HG03159 (cell line): ENCODE results near the gene KCNG2.

Experiments used
- ATAC-seq: cut with Tn5 transposase; IDR thresholded peaks from one replicate; pipeline ENCODE4 v1.9.1; 2021; ENCODE audit warnings: mild to moderate bottlenecking, moderate library complexity; ENCODE audit not compliant: unreplicated experiment

KCNG2 gene

GRCh38 chr18:79902075-79902474, 104.3 kb downstream of the KCNG2 start:
- ATAC-seq, result no peak

DNA sequence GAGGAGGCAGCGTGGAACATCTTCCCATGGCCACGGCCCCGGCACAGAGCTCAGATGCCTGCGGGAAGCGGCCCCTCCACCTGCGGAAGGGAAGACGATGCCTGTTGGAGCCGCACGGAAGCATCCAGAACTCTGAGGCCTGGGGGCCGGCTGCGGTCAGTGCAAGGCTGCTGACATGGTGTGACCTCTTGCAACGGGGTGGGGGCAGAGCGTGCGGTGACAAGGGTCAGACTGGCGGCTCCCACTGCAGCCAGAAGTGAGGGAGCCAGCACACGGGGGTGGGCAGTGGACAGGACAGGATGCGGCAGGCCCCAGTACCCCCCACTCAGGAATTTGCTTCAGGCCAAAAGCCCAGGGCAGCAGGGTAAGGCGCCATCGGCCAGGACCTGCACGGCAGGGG, 104.9 kb downstream of the KCNG2 start:
- no peak for ATAC-seq

DNA sequence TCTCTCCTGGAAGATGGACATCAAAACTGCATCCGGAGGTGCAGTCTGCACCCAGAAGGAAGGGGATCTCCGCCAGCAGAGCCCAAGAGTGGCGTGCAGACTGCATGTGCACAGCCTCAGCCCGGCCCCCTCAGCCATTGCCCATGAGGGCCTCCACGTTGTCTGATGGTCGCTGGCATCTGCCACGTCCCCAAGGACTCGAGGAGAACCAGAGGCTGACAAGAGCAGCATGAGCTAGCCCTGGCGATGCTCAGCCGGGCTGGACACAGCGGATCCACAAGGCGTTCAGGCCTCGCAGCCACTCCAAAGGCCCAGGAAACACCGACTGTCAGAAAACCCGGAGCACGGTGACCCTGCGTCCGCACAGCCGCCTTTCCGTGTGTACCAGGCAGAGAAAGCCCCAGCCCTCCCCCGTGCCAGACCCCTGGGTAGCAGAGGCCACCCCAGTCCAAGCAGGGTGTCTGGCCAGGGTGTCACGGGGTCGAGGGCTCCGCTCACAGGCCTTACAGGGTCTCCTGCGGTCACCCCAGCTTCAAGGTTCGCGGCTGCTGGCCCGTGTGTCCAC, 105.4 kb downstream of the KCNG2 start:
- ATAC-seq, result no peak

- ATAC-seq, result no peak
Observed at GRCh38 chr18:79903787-79904356, 106.1 kb downstream of the KCNG2 start.

- no peak for ATAC-seq
Observed at GRCh38 chr18:79904357-79905147, 106.8 kb downstream of the KCNG2 start.

GRCh38 chr18:79905389-79905911, 107.7 kb downstream of the KCNG2 start:
- no peak for ATAC-seq

DNA sequence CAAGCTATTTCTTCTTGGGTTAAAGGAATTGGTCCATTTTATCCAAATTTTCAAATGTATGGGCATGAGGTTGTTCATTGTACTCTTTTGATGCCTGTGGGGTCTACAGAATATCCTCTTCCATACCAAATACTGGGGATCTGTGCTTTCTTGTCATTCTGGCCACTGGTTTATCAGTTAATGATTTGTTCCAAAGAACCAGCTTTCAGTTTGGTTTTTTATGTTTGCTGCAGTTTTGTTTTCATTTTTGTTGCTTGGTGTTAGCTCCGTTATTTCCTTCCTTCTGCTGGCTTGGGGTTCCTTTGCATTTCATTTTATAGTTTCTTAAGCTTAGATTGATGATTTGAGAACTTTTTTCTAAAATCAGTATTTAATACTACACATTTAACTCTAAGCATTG, 108.3 kb downstream of the KCNG2 start:
- no peak for ATAC-seq

GRCh38 chr18:79906706-79907105, 109.0 kb downstream of the KCNG2 start:
- ATAC-seq, result no peak

GRCh38 chr18:79910563-79911343, 113.0 kb downstream of the KCNG2 start:
- ATAC-seq, result no peak

- ATAC-seq, result no peak
Observed at GRCh38 chr18:79911344-79912270, 113.9 kb downstream of the KCNG2 start.

DNA sequence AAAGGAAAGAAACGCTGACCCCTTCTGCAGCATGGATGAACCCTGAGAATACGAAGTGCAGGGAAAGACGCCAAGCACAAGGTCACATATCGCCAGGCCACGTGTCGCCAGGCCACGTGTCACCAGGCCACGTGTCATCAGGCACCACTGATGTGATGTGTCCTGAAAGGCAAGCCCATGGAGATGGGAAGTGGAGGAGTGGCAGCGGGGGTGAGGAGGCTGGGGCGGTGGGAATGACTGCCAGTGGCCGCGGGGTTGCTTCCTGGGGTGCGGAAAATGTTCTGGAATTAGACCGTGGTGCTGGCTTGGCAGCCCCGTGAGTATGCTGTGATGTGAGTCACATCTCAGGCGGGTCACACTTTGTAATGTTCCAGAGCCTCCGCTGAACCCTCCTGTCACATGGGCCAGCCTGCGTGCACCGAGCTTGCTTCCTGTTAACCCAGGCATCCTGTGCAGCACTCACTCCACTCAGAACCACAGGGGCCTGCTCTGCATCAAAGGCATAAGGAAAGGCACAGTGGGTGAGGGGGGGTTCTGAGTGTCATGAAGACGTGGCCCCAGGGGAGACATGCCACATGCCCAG, 114.8 kb downstream of the KCNG2 start:
- ATAC-seq, result no peak

DNA sequence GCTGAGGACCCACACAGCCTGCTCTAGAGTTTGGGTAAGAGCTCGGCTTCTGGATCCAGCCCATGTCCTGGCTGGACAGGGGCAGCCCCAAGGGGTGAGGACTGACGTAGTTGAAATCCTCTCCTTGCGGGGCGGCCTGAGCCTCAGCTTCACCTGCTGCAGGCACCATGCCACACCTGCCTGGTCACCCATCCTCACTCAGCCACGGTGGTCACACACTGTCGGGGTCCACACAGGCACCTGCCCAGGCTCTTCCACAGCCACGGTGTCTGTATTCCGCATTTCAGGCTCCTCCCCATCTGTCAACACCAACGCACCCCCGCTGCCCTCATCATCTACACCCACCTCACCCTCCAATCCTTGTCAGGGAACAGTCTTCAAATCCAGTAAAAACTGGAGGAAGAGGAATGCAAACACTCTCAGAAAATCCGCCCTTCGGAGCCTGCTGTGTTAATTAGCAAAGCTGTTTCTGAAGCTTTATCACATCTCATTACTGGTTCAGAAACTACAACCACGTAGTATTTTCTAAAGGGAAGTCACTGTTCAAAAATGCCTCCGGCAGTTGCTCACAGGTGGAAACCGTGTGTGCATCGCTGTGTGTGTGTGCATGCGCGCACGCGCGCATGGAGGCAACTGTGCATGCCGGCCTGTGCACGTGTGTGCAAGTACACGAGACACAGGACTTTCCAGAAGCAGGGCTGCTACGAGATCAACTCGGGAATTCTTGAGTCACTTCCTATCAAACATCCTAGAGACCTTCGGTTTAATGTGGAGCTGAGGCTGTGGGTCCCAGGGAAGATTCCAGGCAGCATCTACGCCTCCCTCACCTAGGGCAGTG, 115.5 kb downstream of the KCNG2 start:
- no peak for ATAC-seq

- no peak for ATAC-seq
Observed at GRCh38 chr18:79914614-79915160, 116.9 kb downstream of the KCNG2 start.

GRCh38 chr18:79915161-79916127, 117.7 kb downstream of the KCNG2 start:
- no peak for ATAC-seq

- no peak for ATAC-seq
Observed at GRCh38 chr18:79916128-79916494, 118.4 kb downstream of the KCNG2 start.

GRCh38 chr18:79916546-79917168, 118.9 kb downstream of the KCNG2 start:
- no peak for ATAC-seq

DNA sequence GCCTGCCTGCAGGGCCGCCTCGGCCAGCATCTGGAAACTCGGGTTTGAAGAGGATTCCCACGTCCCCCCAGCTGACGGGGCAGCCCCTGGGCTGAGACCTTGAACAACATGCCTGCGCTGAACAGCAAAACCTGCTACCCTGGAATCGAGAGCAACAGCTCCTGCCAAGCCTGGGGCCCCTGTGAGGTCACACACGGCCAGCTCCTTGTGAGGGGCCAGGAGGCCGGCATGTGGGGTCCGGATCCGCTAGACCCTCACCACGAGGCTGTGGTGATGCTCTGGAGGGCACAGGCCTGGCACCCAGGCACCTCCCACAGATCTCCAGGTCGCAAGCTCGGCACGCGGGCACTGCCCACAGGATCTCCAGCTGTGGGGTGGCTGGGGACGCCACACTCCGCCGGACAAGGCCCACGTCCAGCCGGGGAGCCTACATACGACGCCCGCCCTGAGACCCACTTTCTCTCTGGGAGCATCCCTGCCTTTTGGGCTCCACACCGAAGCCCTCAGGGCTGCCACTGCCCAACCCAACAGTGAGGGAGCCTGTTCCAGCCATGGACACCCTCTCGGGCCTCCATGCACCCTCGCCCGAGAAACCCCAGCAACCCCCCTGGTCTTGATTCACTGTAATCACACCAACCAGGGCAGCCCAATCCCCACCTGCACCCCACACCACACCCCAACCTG, 119.6 kb downstream of the KCNG2 start:
- ATAC-seq, result no peak
